Skeletal muscle cell (primary cell): ENCODE results near the gene SCN4A.
"Not testable (repeated sequence)": the region's sequence is repeated elsewhere in the genome, so short reads cannot be mapped to it uniquely, and the experiment has no call there.

Source experiments
- DNase-seq: peaks from one replicate; pipeline ENCODE4 v3.0.0-alpha.2; 2010; ENCODE audit warnings: low read depth
- H3K4me3 ChIP-seq: 2 replicates; pipeline ENCODE4 v1.5.1; 2011; ENCODE audit warnings: low read depth, mild to moderate bottlenecking, control low read depth, low read length, moderate library complexity

Gene SCN4A

DNA sequence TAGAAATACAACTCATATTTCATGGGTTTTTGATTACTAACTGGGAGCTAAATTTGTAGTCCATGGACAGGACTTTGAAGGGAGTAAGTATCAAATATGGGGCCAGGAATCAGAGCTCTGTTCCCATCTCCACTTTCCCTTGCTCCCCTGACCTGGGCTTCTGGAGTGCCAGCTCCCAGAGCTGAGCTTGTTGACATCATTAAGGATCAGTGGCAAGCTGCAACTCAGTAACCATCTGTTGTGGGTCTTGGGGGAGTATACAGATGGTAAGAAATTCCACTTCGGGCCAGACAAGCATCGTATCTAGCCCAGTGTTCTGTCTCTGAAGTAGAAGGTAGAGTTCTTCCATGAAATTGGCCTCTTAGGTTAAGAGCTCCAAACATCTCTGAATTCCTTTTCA, 70.7 kb downstream of the SCN4A start:
- not testable (repeated sequence) for DNase-seq, H3K4me3 ChIP-seq

DNA sequence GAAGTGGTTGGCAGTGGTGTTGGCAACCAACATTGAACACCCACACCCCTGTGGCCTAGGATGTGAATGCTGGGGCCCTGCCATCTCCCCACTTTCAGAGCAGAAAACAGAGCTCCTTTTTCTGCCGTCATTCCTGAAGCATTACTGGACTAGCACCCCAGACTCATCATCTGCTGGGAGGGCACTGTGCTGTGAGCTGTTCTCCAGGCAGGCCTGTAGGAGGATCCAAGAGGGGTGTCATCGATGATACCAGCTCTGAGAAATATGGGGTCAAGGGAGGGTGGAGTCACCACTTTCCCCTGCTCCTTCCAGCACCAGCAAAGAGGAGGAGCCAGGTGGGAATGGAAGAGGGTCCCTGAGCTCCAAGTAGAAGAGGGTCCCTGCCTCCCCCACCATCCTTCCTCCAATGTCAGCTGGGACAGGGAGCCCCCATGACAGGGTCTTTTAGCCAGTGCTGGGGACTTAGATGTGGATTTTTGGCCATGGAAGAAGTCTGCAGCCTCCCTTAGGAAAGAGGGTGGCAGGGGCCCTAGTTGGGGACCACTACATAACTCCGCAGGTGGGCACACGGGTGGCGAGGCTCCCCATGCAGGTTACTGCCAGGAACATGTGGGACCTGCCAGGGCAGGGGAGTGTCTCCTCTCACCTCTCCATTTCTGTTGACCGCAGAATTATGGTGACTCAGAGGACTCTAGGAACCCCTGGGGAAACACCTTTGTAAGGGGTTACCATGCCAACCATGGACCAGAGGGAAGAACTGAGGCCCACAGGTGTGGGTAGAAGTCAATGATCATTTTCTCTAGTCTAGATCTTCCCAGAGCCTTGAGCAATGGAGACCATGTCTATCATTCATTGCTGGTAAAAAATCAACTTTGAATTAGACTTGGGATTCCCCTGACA, 73.6 kb downstream of the SCN4A start:
- DNase-seq, H3K4me3 ChIP-seq: not testable (repeated sequence)

DNA sequence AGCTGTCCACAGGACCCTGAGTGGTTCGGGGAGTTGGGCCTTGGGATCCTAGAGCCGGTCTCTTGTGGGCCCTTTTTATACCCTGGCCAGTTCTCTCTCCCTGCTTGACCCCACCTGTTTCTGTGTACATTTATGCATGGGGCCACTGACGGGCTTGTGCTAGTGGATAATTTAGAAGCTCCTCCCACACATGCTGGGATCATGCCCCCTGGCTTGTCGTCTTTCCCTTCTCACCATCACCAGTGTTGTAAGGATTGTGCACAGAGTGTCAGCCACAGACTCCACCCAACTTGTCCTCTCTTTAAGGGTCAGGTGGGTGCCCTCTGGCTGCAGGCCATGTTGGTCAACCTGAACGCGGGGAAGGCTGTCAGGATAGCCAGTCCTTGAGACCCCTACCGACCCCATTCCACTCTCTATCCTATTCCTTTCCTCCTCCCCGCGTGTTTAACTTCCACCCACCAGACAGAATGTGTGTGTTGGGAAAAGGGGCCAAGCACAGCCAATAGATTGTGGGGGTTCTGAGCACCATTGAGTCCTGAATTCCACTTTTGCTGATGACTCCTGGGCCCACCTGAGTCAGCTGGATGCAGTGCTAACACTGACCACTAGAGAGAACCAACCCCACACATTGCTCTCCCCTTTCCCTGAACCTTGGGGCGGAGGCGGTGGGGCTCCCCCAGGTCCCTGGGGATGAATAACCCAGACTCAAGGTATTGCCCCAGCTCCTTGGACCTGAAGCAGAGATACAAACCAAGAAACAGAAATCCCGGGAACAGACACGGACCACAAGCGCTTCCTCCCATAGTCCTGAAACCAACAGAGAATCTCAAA, 76.0 kb downstream of the SCN4A start, which contains the start of gene CSH1:
TSS of gene CSH1 (minus strand) at position 51 of the 831 bp plus-strand sequence. CDS start 63 bp downstream, outside the sequence.
- DNase-seq, H3K4me3 ChIP-seq: not testable (repeated sequence)

GRCh38 chr17:63894821-63895220, 77.9 kb downstream of the SCN4A start:
- H3K4me3 ChIP-seq, DNase-seq: not testable (repeated sequence)

GRCh38 chr17:63894021-63894420, 78.7 kb downstream of the SCN4A start:
- not testable (repeated sequence) for DNase-seq, H3K4me3 ChIP-seq

DNA sequence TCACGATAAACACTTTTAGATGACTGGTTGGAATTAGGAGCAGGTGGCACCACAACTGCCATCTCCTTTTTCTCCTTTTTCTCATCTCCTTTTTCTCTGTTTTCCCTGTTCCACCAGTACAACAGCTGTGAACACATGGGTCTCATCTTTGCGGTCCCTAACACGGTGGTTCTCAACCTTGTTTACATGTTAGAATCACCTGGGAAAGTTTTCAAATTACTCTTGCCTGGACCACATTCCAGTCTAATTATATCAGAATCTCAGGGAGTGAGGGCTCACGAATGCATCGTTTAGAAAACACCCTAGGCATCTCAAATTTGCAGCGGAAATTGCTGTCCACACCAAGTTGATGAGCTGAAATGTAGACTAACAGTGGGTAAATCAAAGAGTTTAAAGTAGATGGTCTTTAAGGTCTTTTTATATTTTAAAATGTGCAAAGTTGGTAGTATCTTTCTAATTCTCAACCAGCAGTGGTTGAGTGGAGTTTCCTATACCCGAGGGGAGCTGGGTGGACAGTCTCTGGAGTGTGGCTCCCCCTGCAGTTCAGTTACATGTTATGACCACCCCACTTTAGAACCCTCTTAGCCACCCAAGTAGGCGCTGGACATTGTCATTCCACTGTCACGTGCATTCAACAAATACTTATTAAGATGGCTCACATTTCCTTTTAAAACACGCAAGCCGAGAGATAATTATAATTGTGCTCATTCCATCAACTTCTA, 80.2 kb downstream of the SCN4A start:
- not testable (repeated sequence) for DNase-seq, H3K4me3 ChIP-seq

GRCh38 chr17:63889026-63889848, 83.5 kb downstream of the SCN4A start:
- H3K4me3 ChIP-seq, DNase-seq: not testable (repeated sequence)
